Peyer's patch (tissue), 4 donors: ENCODE results near the gene POP4. TPM values are rescaled to one million over a fixed set of nuclear protein-coding genes. Genes with fewer than 3 reads are reported as not detected.

Experiments used
- DNase-seq, 3 donors: peaks; one replicate each; pipeline ENCODE4 v3.0.0-alpha.2; 2017 to 2019
- H3K27ac ChIP-seq, 4 donors: fragments of 200-600 bp; sonication (generic); one replicate each; pipeline ENCODE4 v1.5.1; 2016 to 2019
- H3K27me3 ChIP-seq, 2 donors: fragments of 200-600 bp; sonication (generic); one replicate each; pipeline ENCODE4 v1.5.1; 2019
- H3K36me3 ChIP-seq, 3 donors: fragments of 200-600 bp; sonication (generic); one replicate each; pipeline ENCODE4 v1.5.1; 2016 to 2019
- H3K4me1 ChIP-seq, 4 donors: fragments of 200-600 bp; sonication (generic); one replicate each; pipeline ENCODE4 v1.5.1; 2016 to 2019
- H3K4me3 ChIP-seq, 4 donors: fragments of 200-600 bp; sonication (generic); 1 replicate in 3 of 4; 2 replicates in 1 of 4; pipeline ENCODE4 v1.5.1; 2016 to 2019; ENCODE audit warnings: mild to moderate bottlenecking in 1 of 4
- H3K9me3 ChIP-seq, 4 donors: fragments of 200-600 bp; sonication (generic); one replicate each; pipeline ENCODE4 v1.5.1; 2016 to 2019; ENCODE audit warnings: mild to moderate bottlenecking in 1 of 4
- POLR2A ChIP-seq, 2 donors: fragments of 450-650 bp; IDR thresholded peaks; one replicate each; pipeline ENCODE4 v1.5.1; 2017; ENCODE audit warnings: antibody characterized with exemption in 2 of 2, mild to moderate bottlenecking in 2 of 2, moderate library complexity in 2 of 2
- total RNA-seq, 4 donors: library from RNA; depleted of rRNA; stranded (reverse); fragments of >200 nt; gene quantifications; one replicate each; pipeline ENCODE4 v1.1.0, GENCODE V29; 2016
- TF ChIP-seq, protein P1 (sequence below), 6 experiments: fragments of 450-650 bp in 4 of 6; fragments of 200-600 bp in 2 of 6; sonication (generic) in 1 of 6; IDR thresholded peaks; one replicate each; pipeline ENCODE4 v1.5.1; 2017 to 2019; ENCODE audit warnings: antibody characterized with exemption in 6 of 6, mild to moderate bottlenecking in 3 of 6, moderate library complexity in 1 of 6

POP4 gene
- total RNA-seq, 4 donors from 2014 or later, result 43.7 to 50.9 (median 49.1) TPM

- TF ChIP-seq, protein P1, sequence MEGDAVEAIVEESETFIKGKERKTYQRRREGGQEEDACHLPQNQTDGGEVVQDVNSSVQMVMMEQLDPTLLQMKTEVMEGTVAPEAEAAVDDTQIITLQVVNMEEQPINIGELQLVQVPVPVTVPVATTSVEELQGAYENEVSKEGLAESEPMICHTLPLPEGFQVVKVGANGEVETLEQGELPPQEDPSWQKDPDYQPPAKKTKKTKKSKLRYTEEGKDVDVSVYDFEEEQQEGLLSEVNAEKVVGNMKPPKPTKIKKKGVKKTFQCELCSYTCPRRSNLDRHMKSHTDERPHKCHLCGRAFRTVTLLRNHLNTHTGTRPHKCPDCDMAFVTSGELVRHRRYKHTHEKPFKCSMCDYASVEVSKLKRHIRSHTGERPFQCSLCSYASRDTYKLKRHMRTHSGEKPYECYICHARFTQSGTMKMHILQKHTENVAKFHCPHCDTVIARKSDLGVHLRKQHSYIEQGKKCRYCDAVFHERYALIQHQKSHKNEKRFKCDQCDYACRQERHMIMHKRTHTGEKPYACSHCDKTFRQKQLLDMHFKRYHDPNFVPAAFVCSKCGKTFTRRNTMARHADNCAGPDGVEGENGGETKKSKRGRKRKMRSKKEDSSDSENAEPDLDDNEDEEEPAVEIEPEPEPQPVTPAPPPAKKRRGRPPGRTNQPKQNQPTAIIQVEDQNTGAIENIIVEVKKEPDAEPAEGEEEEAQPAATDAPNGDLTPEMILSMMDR (IDR thresholded peaks at IDR 0.05), result no peak
- TF ChIP-seq POLR2A (IDR thresholded peaks at IDR 0.05), result no peak
- Histone ChIP-seq H3K27ac (no peak overlapping the region), H3K36me3 (no peaks in the 10 kb centered on the region), H3K27me3 (no peaks in the 10 kb centered on the region), H3K4me1 (no peaks in the 10 kb centered on the region), H3K4me3 (no peak overlapping the region), H3K9me3 (peaks cover 0 to 4% (median 0%) of the 10 kb centered on the region in 4 donors)
- no peak for DNase-seq
Observed at GRCh38 chr19:29579308-29579910, 26.7 kb upstream of the POP4 start.

GRCh38 chr19:29581398-29581797 is 24.7 kb upstream of the POP4 start:
- no peak overlapping the region for H3K27ac ChIP-seq
- no peaks in the 10 kb centered on the region for H3K36me3 ChIP-seq
- H3K4me1 ChIP-seq, result no peaks in the 10 kb centered on the region
- H3K27me3 ChIP-seq, result no peaks in the 10 kb centered on the region
- DNase-seq, result no peak
- TF ChIP-seq, protein P1 (IDR thresholded peaks at IDR 0.05), result no peak
- TF ChIP-seq POLR2A (IDR thresholded peaks at IDR 0.05), result no peak
- H3K4me3 ChIP-seq, result no peak overlapping the region
- peaks cover 0 to 4% (median 0%) of the 10 kb centered on the region in 4 donors for H3K9me3 ChIP-seq

GRCh38 chr19:29583196-29583999 is 22.7 kb upstream of the POP4 start:
- no peak overlapping the region for H3K4me3 ChIP-seq

DNA sequence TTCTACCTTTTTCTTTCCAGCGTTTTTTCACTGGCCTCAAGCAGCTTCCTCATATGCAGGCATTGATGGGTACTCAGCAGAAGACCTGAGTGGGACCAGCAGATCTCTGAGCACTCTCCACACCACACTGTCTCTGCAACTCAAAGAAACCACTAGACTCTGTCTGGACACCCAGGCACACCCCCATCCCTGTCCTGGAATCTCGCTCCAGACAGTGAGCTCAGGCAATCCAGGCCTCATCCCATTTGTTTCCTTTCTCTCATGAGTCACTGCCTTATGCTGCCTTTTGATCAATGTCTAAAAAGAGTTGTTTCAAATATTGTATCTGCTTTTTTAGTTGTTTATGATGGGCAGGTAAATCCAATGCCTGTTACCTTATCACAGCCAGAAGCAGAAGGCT is 19.7 kb upstream of the POP4 start:
- no peak for DNase-seq
- TF ChIP-seq, protein P1 (IDR thresholded peaks at IDR 0.05), result no peak
- TF ChIP-seq POLR2A (IDR thresholded peaks at IDR 0.05), result no peak
- Histone ChIP-seq H3K36me3 (no peaks in the 10 kb centered on the region), H3K27me3 (no peaks in the 10 kb centered on the region), H3K27ac (no peak overlapping the region), H3K4me3 (no peak overlapping the region), H3K9me3 (peaks cover 0 to 3% (median 0%) of the 10 kb centered on the region in 4 donors), H3K4me1 (no peaks in the 10 kb centered on the region)

More at GRCh38 chr19:29583196-29583999, 22.7 kb upstream of the POP4 start:
- peak in 1 of 3 donors; percentile 5 for DNase-seq
- TF ChIP-seq POLR2A (IDR thresholded peaks at IDR 0.05), result no peak
- TF ChIP-seq, protein P1 (IDR thresholded peaks at IDR 0.05), result no peak
- Histone ChIP-seq H3K36me3 (no peaks in the 10 kb centered on the region), H3K27me3 (no peaks in the 10 kb centered on the region), H3K9me3 (peaks cover 0 to 4% (median 0%) of the 10 kb centered on the region in 4 donors), H3K27ac (no peak overlapping the region), H3K4me1 (no peaks in the 10 kb centered on the region)

DNA sequence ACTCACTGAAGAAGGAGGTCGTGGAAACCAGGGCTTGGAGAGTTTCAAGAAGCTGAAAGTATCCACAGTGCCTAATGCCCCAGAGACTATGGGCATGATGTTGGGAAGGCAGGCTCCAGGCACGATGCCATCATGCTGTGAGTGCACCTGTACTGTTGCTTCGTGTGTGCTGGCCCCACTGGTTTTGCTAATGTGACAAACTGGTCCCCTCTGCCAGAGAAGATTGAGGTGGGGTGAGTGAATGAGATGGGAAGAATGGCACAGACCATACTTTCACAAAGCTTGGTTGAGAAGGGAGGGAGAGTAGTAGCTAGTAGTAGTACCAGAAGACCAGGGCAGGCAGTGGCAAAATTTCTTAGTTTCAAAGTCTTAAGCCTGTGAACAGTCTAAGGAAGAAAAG is 19.0 kb upstream of the POP4 start:
- no peaks in the 10 kb centered on the region for H3K27me3 ChIP-seq
- no peaks in the 10 kb centered on the region for H3K4me1 ChIP-seq
- no peak overlapping the region for H3K4me3 ChIP-seq
- peak overlapping the region in 2 of 4 donors; percentile 18 to 67 for H3K27ac ChIP-seq
- no peaks in the 10 kb centered on the region for H3K36me3 ChIP-seq
- TF ChIP-seq POLR2A (IDR thresholded peaks at IDR 0.05), result no peak
- TF ChIP-seq, protein P1 (IDR thresholded peaks at IDR 0.05), result no peak
- H3K9me3 ChIP-seq, result no peaks in the 10 kb centered on the region
- peak in 1 of 3 donors; percentile 33 for DNase-seq
